Endometrial microvascular endothelial cells (primary cell): ENCODE data around the gene KCTD8. TPM values are rescaled to one million over a fixed set of nuclear protein-coding genes. Genes with fewer than 3 reads are reported as not detected.

ENCODE experiments used
- in situ Hi-C: cut with HindIII; loops from 2 replicates; pipeline ENCODE4 v1.10.0; 2017; ENCODE audit warnings: low sequenced_read_pairs, low pct_unique_long_range_greater_than_20kb; ENCODE audit errors: inconsistent ontology term
- total RNA-seq: library from RNA; depleted of rRNA; stranded (reverse); fragments of >200 nt; gene quantifications from one replicate; pipeline ENCODE4 v1.2.3, GENCODE V29; 2015; ENCODE audit errors: inconsistent ontology term

The KCTD8 gene
- total RNA-seq, 1 donor from 2014 or later: not detected

DNA sequence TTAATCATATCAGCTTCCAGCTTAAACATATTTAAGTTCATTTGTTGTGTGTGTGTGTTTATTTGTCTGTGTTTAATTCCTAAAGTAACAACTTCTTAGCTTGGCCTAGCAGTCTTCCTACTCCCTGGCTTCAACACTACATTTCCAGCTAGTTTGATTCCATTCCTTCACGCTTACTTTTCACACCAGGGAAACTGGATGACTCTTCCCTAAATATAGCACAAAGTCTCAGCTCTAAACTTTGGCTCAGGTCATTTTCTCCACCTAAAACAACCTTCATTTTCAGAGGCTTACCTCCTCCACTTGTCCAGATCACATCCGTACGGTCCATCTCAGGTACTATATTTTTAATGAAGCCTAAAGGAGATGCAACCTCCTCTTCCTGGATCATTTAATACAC lies 94.4 kb downstream of the KCTD8 start:
- in situ Hi-C loops: no loop called here

DNA sequence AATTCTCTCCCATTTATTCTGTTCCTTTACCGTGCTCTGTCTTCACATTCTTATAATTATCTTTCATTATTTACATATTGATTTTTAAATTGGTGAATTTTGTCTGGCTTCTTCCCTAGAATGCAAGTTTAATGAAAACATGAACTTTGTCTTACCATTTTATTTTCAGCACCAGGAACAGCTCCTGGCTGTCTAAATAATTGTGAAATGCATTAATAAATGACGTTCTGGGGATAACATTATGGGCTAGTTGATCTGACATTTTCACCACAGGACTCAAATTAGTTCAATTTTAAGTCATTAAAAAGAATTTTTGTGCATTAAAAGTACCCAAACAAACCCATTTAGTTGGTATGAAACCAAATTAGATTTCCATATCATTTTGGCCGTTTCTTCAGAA lies 97.5 kb downstream of the KCTD8 start:
- in situ Hi-C loops: no loop called here

DNA sequence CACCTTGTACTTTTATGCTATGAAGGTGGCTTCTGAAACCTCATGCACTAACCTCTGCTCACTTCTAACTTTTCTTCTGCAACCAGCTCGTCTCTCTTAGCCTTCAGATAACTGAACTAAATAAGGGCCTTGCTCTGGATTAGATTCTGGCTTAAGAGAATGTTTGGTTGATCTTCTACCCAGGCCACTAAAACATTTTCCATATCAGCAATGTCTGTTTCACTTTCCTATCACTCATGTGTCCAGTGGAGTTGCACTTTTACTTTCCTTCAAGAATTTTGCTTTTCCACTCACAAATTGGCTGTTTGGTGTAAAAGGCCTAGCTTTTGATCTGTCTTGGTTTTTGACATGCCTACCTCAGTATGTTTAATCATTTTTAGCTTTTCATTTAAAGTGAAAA lies 105.8 kb downstream of the KCTD8 start:
- in situ Hi-C loops: no loop called here

DNA sequence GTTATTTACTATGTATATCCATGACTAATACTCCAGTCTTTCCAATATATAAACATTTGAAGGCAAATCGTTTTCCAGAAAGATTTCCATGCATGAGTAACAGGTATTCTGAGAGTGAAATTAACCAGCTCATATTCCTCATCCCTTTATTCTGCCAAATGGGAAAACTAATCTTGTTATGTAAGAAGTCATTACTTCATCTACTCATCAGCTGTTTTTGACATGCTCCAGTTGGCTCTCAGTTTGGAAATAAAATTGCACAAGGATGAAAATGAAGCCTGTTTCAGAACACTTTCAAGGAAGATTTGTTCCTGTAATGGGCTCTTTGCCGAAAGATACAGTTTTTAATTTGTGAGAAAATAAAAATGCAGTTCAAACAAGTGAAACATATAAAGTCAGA lies 121.9 kb downstream of the KCTD8 start:
- in situ Hi-C loops: no loop called here

DNA sequence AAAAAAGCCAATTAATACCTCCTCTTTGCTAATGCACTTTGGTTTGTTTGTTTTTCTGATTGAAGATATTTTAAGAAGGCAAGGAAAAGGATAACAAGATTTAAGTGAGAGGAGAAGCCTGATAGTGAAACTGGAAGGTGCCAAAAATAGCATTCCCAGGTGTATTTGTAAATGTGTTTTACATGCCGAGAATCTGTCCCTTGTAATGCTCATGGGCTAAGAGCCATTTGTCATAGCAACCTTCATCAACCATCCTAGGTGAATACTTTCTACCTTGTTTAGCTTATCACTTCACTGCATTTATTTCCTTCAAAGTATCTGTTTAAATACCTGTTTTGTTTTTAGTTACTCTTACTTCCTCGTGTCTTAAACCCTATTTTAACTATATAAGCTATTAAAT lies 127.8 kb downstream of the KCTD8 start:
- in situ Hi-C loops: no loop called here

DNA sequence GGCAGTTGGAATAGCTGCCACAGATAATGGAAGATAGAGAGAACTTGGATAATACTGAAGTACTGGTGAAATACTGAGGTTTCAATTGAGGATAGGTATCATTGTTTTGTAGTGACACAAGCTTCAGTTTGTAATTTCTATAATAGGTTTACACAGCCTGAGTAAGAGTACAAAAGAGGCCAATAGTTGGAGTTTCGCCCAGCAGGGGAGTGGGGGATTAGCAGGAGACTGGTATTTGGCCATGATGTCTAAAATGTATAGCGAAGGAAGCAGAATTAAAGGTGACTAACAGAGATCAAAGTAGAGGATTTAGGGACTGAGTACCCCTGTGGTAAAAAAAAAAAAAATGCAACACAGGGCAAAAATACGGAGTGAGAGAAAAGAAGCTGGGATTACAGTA lies 129.5 kb downstream of the KCTD8 start:
- in situ Hi-C loops: no loop called here

DNA sequence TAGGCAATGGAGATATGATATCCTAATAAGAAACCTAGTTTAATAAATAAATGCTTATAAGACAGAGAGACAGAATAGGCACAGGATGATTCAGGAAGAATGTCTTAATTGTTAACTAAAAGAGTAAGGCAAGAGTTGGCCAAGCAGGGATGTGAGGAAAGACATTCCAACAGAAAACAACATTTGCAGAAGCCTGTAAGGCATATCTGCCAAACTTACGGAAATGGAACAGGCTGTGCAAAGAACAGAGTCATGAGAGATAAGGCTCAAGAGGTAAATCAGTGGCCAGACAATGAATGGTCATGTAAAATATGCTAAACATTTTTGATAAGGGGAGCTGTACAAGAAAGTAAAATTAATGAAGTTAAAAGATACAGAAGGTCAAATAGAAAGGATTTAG lies 134.9 kb downstream of the KCTD8 start:
- in situ Hi-C loops: no loop called here

DNA sequence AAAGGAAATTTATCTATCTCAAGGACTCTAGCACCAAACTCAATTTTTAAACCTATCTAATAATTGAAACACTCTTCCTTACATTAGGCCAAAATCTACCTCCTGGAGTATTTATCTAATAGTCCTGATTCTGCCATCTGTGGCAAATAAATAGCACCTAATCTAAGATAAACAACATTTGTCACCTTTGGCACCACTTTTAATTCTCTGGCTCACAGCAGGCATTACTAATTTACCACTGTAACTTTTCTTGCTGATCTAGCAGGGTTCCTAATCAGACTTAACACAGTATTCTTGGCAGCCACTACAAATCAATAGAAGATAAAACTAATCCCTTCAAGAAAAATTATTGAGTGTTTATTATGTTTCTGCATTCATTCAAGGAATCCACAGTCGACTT lies 161.1 kb downstream of the KCTD8 start:
- in situ Hi-C loops: no loop called here

DNA sequence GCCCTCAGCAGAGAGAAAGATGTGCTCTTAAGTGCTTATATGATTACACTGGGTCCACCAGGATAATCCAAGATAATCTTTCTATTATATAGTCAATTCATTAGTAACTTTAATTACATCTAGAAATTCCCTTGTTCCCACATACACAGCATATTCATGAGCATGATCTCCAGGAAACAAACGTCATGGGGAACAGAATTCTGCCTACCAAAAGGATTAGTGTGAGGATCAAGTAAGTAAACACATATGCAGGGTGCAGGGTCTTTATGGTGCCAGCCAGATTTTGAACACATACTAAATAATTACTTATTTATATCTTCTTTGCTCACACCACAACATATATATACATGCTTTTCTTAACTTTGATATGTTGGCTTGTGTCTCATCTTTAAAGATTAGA lies 169.1 kb downstream of the KCTD8 start:
- in situ Hi-C loops: no loop called here

DNA sequence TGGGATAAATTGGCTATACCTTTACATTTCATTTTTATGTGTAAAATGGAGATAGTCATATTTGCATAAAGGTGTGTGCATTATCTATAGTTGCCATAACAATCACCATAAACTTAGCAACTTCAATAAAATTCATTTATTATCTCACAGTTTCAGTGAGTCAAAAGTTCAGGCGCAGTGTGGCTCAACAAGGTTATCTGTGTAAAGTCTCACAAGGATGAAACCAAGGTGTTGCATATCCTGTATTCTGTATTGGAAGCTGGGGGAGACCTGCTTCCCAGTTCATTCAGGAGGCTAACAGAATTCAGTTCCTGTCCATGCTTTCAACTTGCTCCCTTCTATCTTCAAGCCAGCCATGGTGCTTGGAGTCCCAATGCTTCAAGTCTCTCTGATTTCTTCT lies 169.5 kb downstream of the KCTD8 start:
- in situ Hi-C loops: no loop called here

DNA sequence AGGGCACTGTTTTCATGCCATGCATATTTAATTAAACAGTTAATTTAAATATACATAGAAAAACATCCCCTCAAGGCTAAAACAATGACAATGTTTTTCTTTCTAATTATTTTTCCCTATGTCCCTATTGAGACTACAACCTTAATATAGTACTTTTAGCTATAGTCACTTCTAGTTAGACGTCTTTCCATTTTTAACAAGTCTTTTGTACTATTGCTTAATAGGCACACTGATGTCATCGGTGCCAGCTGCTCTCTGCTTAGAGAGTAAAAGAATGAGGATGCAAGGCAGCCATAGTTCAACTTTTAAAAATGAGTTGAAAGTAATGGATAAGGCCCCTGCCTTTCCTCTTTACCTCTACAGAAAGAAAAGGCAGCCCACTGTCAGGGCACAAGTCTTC lies 191.1 kb downstream of the KCTD8 start:
- in situ Hi-C loops: no loop called here

DNA sequence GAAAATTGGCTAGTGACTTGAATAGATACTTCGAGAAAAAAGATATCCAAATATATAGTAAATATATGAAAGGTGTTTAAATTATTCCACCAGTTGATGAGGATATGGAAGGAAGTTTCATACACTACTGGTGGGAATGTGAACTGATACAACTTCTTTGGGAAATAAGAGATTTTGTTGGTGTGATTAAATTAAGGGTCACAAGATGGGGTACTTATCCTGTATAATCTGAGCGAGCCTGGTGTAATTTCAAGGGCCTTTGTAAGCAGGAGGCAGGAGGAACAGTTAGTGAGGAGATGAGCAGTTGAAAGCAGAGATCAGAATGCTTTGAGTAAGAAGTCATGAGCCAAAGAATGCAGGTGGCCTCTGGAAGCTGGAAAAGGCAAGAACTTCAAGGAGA lies 192.2 kb downstream of the KCTD8 start:
- in situ Hi-C loops: no loop called here

DNA sequence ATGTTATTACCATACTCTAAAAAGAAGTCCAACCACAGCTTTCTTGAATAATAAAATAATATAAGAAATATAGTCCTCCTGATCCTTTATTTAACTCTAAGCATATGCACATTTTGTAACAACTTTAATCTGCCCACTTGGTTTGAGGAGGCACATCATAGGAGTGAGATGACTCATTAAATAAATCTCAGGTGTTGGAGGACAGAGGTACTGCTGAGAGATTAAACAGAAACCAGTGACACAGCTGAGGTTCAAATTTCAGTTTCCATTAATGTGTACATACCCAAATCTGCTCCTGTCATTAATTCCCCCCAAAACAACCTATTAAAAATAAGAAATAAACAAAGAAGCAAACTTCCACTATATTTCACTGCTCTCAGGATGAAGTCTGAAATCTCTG lies 211.0 kb downstream of the KCTD8 start:
- in situ Hi-C loops: no loop called here

DNA sequence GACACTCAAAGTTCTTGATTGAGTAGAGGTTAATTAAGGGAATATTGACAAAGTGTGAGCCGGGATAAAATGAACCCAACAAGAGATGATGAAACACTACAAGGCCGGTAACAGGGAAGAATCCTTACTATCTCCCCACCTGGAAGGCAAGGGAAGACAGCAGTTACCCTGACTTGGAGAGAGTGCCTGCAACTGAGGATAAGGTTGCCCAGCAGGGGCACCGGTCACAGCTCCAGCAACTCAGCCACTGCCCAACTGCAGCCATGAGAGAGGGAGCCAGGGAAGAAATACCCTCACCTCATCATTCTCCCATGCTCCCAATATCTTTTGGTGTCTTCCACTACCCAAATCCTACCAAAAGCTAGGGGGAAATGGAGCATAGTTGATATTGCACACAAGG lies 212.7 kb downstream of the KCTD8 start:
- in situ Hi-C loops: no loop called here

DNA sequence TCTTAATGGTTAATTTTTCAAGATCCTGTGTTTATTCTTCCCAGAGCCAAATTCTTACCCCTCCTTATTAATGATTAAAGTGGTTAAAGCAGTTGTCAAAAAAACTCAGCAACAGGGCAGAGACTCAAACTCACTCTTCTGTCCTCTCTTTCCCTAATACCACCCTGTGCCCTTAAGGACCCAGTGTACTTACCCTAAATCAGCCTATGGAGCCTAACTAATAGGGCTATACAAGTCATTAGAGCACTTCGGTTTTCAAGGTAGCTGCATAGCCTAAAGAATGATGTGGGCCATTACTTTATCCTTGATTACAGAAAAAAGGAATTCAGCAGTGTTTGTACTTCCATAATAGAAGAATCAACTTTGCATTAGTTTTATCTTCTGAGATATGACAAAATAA lies 216.3 kb downstream of the KCTD8 start:
- in situ Hi-C loops: no loop called here

DNA sequence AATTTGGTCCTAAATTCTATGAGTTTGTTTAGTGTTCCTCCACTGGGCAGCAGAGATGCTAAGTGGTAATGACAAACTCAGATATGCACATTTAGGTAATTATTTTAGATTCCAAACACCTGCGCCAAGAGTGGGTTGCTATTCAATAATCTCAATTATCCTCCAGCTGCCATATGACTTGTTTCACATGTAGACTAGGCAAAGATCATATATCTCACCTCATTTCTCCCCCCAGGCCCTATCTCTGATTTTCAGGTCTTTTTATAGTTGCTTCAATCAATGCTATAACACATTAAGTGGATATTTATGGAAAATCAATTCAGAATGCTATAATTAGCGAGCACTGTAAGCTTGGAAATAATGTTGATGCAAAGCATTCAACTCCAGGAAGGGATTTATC lies 217.6 kb downstream of the KCTD8 start:
- in situ Hi-C loops: no loop called here

DNA sequence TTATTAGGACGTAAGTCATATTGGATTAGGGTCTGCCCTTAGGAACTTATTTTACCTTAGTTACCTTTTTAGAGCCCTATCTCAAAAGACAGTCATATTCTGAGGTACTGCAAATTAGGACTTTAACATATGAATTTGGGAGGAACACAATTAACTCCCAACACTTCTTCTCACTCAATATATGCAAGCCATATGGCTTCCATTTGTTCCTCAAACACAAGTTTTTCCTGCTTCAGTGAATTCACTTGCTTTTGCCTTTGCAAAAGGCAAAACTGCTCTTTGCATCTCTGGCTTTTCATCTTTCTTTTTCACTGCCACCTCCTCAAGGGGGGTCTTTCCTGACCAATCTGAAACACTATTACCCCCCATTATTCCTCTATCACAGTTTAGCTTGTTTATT lies 220.3 kb downstream of the KCTD8 start:
- in situ Hi-C loops: no loop called here

DNA sequence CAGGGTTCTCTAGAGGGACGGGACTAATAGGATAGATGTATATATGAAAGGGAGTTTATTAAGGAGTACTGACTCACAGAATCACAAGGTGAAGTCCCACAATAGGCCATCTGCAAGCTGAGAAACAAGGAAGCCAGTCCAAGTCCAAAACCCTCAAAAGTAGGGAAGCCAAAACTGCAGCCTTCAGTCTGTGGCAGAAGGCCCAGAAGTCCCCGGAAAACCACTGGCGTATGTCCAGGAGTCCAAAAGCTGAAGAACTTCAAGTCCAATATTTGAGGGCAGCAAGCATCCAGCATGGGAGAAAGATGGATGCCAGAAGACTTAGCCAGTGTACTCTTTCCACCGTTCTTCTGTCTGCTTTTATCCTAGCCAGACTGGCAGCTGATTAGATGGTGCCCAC lies 227.2 kb downstream of the KCTD8 start:
- in situ Hi-C loops: no loop called here

DNA sequence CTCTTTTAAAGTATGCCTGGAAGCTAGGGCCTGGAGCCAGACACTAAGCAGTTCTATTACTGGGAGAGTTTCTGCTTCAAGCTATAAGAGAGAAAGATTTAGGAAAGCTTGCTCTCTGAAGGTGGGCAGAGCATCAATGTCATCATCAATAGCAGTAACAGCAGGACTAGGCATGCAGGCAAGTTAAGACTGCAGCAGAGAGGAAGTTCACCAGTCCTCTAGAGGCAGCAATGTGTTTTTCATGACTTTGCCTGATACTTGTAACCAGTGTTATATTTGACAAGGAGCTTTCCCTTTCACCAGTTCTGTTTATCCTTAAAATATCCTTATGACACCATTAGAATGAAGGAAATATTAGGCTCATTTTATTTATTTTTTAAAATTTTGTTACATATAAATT lies 237.9 kb downstream of the KCTD8 start:
- in situ Hi-C loops: no loop called here

DNA sequence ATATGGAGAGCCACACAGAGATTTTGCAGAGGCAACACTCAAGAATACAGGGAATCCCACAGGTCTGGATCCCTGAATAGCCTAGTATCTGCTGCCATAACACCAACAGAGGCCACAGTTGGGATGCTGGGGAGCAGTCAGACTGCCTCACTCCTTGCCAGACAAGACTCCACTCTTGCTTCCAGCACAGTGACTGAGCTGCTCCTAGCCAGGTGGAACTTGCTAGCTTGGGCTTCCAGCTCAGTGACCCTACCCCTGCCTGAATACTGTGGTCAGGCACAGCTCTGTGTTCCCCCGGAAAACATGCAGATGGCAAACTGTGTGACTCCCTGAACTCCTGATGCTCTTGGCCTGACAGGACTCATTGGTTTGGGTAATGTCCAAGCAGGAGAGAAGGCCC lies 251.8 kb downstream of the KCTD8 start:
- in situ Hi-C loops: no loop called here

DNA sequence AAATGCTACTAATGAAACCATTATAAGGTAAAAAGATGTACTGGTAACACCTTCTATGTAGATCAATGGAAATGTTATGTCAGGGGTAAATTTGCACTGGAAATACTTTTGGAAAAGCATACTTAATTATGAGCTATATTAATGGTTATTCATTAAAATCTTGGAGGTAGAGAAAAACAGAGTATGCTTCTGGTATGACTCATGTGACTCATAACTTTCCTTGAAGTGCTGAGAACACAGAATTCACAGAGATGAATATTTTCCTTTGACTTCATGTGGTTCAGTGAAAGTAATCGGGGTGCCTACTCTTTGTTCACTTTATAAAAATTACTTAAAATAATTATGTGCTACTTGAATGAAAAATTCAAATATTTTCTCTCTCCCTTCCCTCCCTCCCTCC lies 254.2 kb downstream of the KCTD8 start:
- in situ Hi-C loops: no loop called here

DNA sequence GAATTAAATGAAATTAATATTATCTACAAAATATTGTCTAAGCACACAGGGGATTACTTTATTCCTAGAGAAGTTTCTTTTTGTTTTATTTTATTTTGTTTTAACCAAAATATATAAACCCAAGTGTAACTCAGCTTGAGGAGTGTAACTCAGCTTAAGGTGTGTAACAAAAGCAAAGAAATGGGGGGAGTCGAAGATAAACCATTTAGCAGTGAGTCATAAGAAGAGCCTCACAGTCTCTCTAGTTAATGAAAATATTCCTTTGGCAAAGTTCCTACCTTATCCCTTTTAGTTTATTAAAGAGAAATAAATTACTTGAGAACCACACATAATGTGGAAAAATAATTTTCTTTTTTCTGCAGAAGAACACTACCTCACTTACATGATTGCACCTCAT lies 261.8 kb downstream of the KCTD8 start:
- in situ Hi-C loops: no loop called here
